ENCODE data around the gene ST3GAL3.

GRCh38 chr1:43944860-43945259, 237.5 kb downstream of the ST3GAL3 start:
- TF ChIP-seq CTCF (IDR thresholded peaks at IDR 0.05): no peak
- TF ChIP-seq POLR2A (IDR thresholded peaks at IDR 0.05): no peak

Data from uterus (tissue), 2 donors.